Mesendoderm (in vitro differentiated cells): ENCODE results near the gene SPACDR.

Experiments used
- DNase-seq: peaks from one replicate; pipeline ENCODE4 v3.0.0; 2013
- H2AK5ac ChIP-seq: 2 replicates; pipeline ENCODE4 v1.6.1; 2013; ENCODE audit warnings: low read length, inconsistent platforms
- H2BK120ac ChIP-seq: 2 replicates; pipeline ENCODE4 v1.6.1; 2013; ENCODE audit warnings: low read depth, mild to moderate bottlenecking, low read length, moderate library complexity, mixed read lengths
- H2BK15ac ChIP-seq: replicated peaks from 2 replicates; pipeline ENCODE4 v1.6.1; 2013; ENCODE audit warnings: low read depth, mild to moderate bottlenecking, moderate library complexity
- H2BK5ac ChIP-seq: 2 replicates; pipeline ENCODE4 v1.6.1; 2013; ENCODE audit warnings: low read length, inconsistent platforms
- H3K18ac ChIP-seq: 2 replicates; pipeline ENCODE4 v1.6.1; 2013; ENCODE audit warnings: mild to moderate bottlenecking, low read length, mixed read lengths
- H3K23ac ChIP-seq: one replicate; pipeline ENCODE4 v1.6.1; 2013; ENCODE audit warnings: low read length
- H3K27ac ChIP-seq: 2 replicates; pipeline ENCODE4 v1.5.1; 2013; ENCODE audit warnings: low read depth, mild to moderate bottlenecking, inconsistent platforms, low read length, moderate library complexity
- H3K27me3 ChIP-seq: 2 replicates; pipeline ENCODE4 v1.6.1; 2013; ENCODE audit warnings: low read length, control low read depth, mild to moderate bottlenecking, inconsistent platforms; ENCODE audit not compliant: insufficient read depth, poor library complexity
- H3K36me3 ChIP-seq: 2 replicates; pipeline ENCODE4 v1.6.1; 2013; ENCODE audit warnings: low read length, inconsistent platforms; ENCODE audit not compliant: control insufficient read depth, insufficient read depth
- H3K4ac ChIP-seq: one replicate; pipeline ENCODE4 v1.6.1; 2013; ENCODE audit warnings: low read depth, mild to moderate bottlenecking, low read length, moderate library complexity
- H3K4me1 ChIP-seq: 2 replicates; pipeline ENCODE4 v1.6.1; 2013; ENCODE audit warnings: low read depth, low read length, inconsistent platforms; ENCODE audit not compliant: control insufficient read depth
- H3K4me2 ChIP-seq: 2 replicates; pipeline ENCODE4 v1.6.1; 2013; ENCODE audit warnings: low read length
- H3K4me3 ChIP-seq: 2 replicates; pipeline ENCODE4 v1.5.1; 2013; ENCODE audit warnings: mild to moderate bottlenecking, low read length
- H3K56ac ChIP-seq: one replicate; pipeline ENCODE4 v1.6.1; 2013; ENCODE audit warnings: low read length
- H3K79me1 ChIP-seq: 2 replicates; pipeline ENCODE4 v1.6.1; 2013; ENCODE audit warnings: low read length, inconsistent platforms
- H3K79me2 ChIP-seq: 2 replicates; pipeline ENCODE4 v1.6.1; 2013; ENCODE audit warnings: mild to moderate bottlenecking, low read length; ENCODE audit not compliant: control insufficient read depth, insufficient read depth
- H3K9ac ChIP-seq: 2 replicates; pipeline ENCODE4 v1.6.1; 2013; ENCODE audit warnings: low read length, inconsistent platforms
- H4K5ac ChIP-seq: one replicate; pipeline ENCODE4 v1.6.1; 2013; ENCODE audit warnings: low read length
- H4K8ac ChIP-seq: one replicate; pipeline ENCODE4 v1.6.1; 2013; ENCODE audit warnings: low read depth, mild to moderate bottlenecking, control low read depth, low read length, moderate library complexity
- WGBS: extraction: QIAGEN DNeasy Blood & Tissue Kit; methylation state at CpG from one replicate; pipeline ENCODE4 v1.1.7; 2013; ENCODE audit warnings: low lambda C conversion rate, missing lambda C conversion rate; ENCODE audit not compliant: insufficient coverage; ENCODE audit errors: extremely low coverage; 5-methylcytosine and 5-hydroxymethylcytosine counted together

SPACDR gene

DNA sequence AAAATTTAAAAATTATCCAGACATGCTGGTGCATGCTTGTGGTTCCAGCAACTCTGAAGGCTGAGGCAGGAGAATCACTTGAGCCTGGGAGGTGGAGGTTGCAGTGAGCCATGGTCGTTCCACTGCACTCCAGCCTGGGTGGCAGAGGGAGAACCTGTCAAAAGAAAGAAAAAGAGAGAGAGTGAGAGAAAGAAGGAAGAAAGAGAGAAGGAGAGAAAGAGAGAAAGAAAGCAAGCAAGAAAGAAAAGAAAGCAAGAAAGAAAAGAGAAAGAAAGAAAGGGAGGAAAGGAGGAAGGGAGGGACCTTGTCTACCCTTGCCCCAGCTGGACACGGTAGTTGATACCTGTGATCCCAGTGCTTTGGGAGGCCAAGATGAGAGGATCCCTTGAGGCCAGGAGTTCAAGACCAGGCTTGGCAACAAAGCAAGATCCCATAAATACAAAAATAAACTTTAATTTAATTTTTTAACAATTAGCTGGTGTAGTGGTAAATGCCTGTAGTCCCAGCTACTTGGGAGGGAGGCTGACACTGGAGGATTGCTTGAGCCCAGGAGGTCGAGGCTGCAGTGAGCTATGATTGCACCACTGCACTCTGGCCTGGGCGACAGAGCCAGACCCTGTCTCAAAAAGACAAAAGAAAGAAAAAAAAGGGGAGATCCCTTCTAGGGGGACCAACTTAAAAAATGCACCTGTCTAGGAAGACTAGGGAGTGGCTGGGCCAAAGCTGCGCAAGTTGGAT, 28.8 kb upstream of the SPACDR start:
- Histone ChIP-seq H3K56ac (no peak overlapping the region), H2AK5ac (no peak overlapping the region), H2BK15ac (no peak overlapping the region), H3K18ac (no peak overlapping the region), H3K4me3 (no peak overlapping the region), H2BK120ac (no peak overlapping the region), H3K4me1 (peaks cover 2% of the 10 kb centered on the region), H3K27me3 (no peaks in the 10 kb centered on the region), H3K9ac (peak overlapping the region; percentile 58), H3K23ac (no peak overlapping the region), H3K4ac (no peak overlapping the region), H3K79me2 (no peaks in the 10 kb centered on the region), H4K8ac (no peak overlapping the region), H3K27ac (no peak overlapping the region), H3K79me1 (no peaks in the 10 kb centered on the region), H3K36me3 (no peaks in the 10 kb centered on the region), H3K4me2 (no peak overlapping the region), H2BK5ac (no peak overlapping the region), H4K5ac (no peak overlapping the region)
- no peak for DNase-seq
- no CpG with 5 or more reads among the region's 5 CpGs for WGBS

DNA sequence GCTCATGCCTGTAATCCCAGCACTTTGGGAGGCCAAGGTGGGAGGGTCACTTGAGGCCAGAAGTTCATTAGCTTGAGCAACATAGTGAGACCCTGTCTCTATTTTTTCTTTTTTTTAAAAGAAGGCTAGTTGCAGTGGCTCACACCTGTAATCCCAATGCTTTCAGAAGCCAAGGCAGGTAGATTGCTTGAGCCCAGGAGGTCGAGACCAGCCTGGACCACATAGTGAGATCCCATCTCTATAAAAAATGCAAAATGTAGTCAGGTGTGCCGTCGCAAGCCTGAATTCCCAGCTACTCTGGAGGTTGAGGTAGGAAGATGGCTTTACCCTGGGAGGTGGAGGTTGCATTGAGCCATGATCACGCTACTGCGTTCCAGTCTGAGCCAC, 27.1 kb upstream of the SPACDR start:
- H3K18ac ChIP-seq: no peak overlapping the region
- no peak overlapping the region for H3K56ac ChIP-seq
- WGBS: no CpG with 5 or more reads among the region's 5 CpGs
- H3K23ac ChIP-seq: no peak overlapping the region
- H2AK5ac ChIP-seq: no peak overlapping the region
- no peak overlapping the region for H3K4me3 ChIP-seq
- H2BK15ac ChIP-seq: no peak overlapping the region
- H3K27me3 ChIP-seq: no peaks in the 10 kb centered on the region
- DNase-seq: no peak
- no peak overlapping the region for H4K8ac ChIP-seq
- H3K27ac ChIP-seq: no peak overlapping the region
- H3K36me3 ChIP-seq: no peaks in the 10 kb centered on the region
- no peak overlapping the region for H2BK120ac ChIP-seq
- H3K79me2 ChIP-seq: no peaks in the 10 kb centered on the region
- no peak overlapping the region for H4K5ac ChIP-seq
- no peaks in the 10 kb centered on the region for H3K79me1 ChIP-seq
- H3K9ac ChIP-seq: no peak overlapping the region
- H3K4me2 ChIP-seq: no peak overlapping the region
- H3K4ac ChIP-seq: no peak overlapping the region
- H3K4me1 ChIP-seq: peaks cover 2% of the 10 kb centered on the region
- H2BK5ac ChIP-seq: no peak overlapping the region

DNA sequence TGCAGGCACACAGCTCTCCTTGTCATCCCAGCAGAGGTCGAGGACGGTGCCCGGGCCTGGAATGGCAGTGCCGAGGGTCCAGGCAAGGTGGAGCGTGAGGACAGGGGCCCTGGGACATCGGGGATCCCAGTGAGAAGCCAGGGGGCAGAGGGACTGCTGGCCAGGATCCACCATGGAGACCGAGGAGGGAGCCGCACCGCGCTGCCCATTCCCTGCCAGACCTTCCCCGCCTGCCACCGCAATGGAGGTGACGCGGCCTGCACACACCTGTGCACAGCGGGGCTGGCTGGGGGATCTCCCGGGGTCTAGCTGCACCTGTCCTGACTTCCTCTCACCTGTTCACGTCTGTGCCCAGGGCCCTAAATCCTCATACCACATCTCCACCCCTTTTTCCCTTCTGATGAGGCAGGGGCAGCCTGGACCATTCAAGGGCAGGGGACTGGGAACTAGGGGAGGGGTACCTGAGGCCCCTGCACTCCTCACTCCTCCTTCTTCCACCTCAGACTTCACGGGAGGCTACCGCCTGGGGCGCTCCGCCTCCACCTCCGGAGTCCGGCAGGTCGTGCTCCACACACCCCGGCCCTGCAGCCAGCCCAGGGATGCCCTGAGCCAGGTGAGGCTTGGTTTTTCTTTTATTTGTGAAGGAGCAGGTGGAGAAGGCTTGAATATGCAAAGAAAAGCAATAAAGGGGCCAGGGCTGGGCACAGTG, 26.6 kb upstream of the SPACDR start:
- Histone ChIP-seq H3K27me3 (no peaks in the 10 kb centered on the region), H2BK5ac (no peak overlapping the region), H3K36me3 (no peaks in the 10 kb centered on the region), H3K56ac (no peak overlapping the region), H2BK15ac (no peak overlapping the region), H3K4me3 (no peak overlapping the region), H2BK120ac (no peak overlapping the region), H4K5ac (no peak overlapping the region), H3K4ac (no peak overlapping the region), H3K79me2 (no peaks in the 10 kb centered on the region), H3K23ac (no peak overlapping the region), H4K8ac (no peak overlapping the region), H3K79me1 (no peaks in the 10 kb centered on the region), H3K4me2 (no peak overlapping the region), H3K4me1 (peaks cover 2% of the 10 kb centered on the region), H2AK5ac (no peak overlapping the region), H3K9ac (no peak overlapping the region), H3K27ac (no peak overlapping the region), H3K18ac (no peak overlapping the region)
- WGBS: no CpG with 5 or more reads among the region's 25 CpGs
- DNase-seq: no peak

DNA sequence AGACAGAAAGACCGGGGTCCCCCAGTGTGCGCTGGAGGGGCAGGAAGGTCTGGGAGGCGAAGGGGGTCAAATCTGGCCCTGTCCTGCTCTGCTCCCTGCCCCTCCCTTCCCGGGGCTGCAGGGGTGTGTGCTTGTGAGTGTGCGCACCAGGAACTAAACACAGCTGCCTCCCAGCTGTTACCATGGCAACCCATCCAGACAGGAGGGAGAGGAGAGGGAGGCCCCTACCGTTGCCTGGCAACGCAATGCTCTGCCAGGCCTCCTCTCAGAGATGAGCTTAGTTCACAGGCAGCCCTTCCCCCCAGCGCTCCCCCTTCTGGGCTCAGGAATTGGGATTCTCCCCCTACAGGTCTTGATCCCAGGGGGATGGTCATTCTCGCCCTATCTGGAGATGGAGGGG, 25.8 kb upstream of the SPACDR start:
- H3K56ac ChIP-seq: no peak overlapping the region
- H4K5ac ChIP-seq: no peak overlapping the region
- H3K18ac ChIP-seq: no peak overlapping the region
- no peak overlapping the region for H2BK15ac ChIP-seq
- no peak overlapping the region for H2BK120ac ChIP-seq
- no peaks in the 10 kb centered on the region for H3K79me1 ChIP-seq
- no peak overlapping the region for H3K4me3 ChIP-seq
- WGBS: no CpG with 5 or more reads among the region's 9 CpGs
- peak; percentile 99 for DNase-seq
- no peak overlapping the region for H3K4me2 ChIP-seq
- H3K4me1 ChIP-seq: peaks cover 2% of the 10 kb centered on the region
- H3K27ac ChIP-seq: no peak overlapping the region
- no peak overlapping the region for H2AK5ac ChIP-seq
- H4K8ac ChIP-seq: no peak overlapping the region
- H3K27me3 ChIP-seq: no peaks in the 10 kb centered on the region
- H3K23ac ChIP-seq: no peak overlapping the region
- no peak overlapping the region for H3K9ac ChIP-seq
- no peak overlapping the region for H3K4ac ChIP-seq
- no peaks in the 10 kb centered on the region for H3K36me3 ChIP-seq
- no peaks in the 10 kb centered on the region for H3K79me2 ChIP-seq
- H2BK5ac ChIP-seq: no peak overlapping the region

DNA sequence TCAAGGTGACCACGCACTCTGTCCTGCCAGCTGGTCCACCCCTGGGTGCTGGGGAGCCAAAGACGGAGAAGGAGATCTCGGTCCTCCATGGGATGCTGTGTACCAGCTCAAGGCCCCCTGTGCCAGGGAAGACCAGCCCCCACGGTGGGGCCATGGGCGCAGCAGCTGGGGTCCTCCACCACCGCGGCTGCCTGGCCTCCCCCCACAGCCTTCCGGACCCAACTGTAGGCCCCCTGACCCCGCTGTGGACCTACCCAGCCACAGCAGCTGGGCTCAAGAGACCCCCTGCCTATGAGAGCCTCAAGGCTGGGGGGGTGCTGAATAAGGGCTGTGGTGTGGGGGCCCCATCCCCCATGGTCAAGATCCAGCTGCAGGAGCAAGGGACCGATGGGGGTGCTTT, 25.1 kb upstream of the SPACDR start:
- H2BK15ac ChIP-seq: no peak overlapping the region
- H2BK5ac ChIP-seq: no peak overlapping the region
- no peaks in the 10 kb centered on the region for H3K36me3 ChIP-seq
- no peak overlapping the region for H3K23ac ChIP-seq
- H3K9ac ChIP-seq: no peak overlapping the region
- no peak overlapping the region for H4K5ac ChIP-seq
- DNase-seq: no peak
- H3K4ac ChIP-seq: no peak overlapping the region
- H2AK5ac ChIP-seq: no peak overlapping the region
- no peaks in the 10 kb centered on the region for H3K79me1 ChIP-seq
- H3K4me2 ChIP-seq: no peak overlapping the region
- no peak overlapping the region for H3K18ac ChIP-seq
- no peak overlapping the region for H3K4me3 ChIP-seq
- H4K8ac ChIP-seq: no peak overlapping the region
- no peak overlapping the region for H3K27ac ChIP-seq
- peaks cover 4% of the 10 kb centered on the region for H3K4me1 ChIP-seq
- no peaks in the 10 kb centered on the region for H3K79me2 ChIP-seq
- no CpG with 5 or more reads among the region's 10 CpGs for WGBS
- H2BK120ac ChIP-seq: no peak overlapping the region
- H3K27me3 ChIP-seq: no peaks in the 10 kb centered on the region
- no peak overlapping the region for H3K56ac ChIP-seq
